C4-2B (cell line): ENCODE measurements around the gene CFDP1.

Source experiments
- H3K27ac ChIP-seq: fragments of 450-650 bp; 2 replicates; pipeline ENCODE4 v1.5.1; 2017
- CTCF ChIP-seq: fragments of 450-650 bp; conservative IDR thresholded peaks from 2 replicates; pipeline ENCODE4 v1.5.1; 2017; ENCODE audit warnings: mild to moderate bottlenecking
- ZFX ChIP-seq: fragments of 450-650 bp; IDR thresholded peaks from 2 replicates; pipeline ENCODE4 v1.6.1; 2017

The CFDP1 gene

GRCh38 chr16:75398333-75398732, 35.0 kb downstream of the CFDP1 start:
- H3K27ac ChIP-seq: no peak overlapping the region

GRCh38 chr16:75394941-75395340, 38.4 kb downstream of the CFDP1 start:
- no peak for TF ChIP-seq CTCF
- no peak for TF ChIP-seq ZFX
- H3K27ac ChIP-seq: no peak overlapping the region

More at GRCh38 chr16:75398333-75398732, 35.0 kb downstream of the CFDP1 start:
- TF ChIP-seq ZFX: no peak
- no peak for TF ChIP-seq CTCF

GRCh38 chr16:75392906-75393305, 40.4 kb downstream of the CFDP1 start:
- TF ChIP-seq ZFX (no peak), CTCF (no peak)
- no peak overlapping the region for H3K27ac ChIP-seq

- no peak overlapping the region for H3K27ac ChIP-seq
- TF ChIP-seq CTCF (no peak), ZFX (no peak)
Observed at GRCh38 chr16:75390926-75391653, 42.2 kb downstream of the CFDP1 start.

- no peak for TF ChIP-seq ZFX
- TF ChIP-seq CTCF: no peak
- H3K27ac ChIP-seq: no peak overlapping the region
Observed at GRCh38 chr16:75389096-75389690, 44.1 kb downstream of the CFDP1 start.

- TF ChIP-seq CTCF (no peak), ZFX (no peak)
Observed at GRCh38 chr16:75387951-75388350, 45.4 kb downstream of the CFDP1 start.

GRCh38 chr16:75385507-75386152, 47.7 kb downstream of the CFDP1 start:
- peak; percentile 79 for TF ChIP-seq CTCF
- no peak for TF ChIP-seq ZFX
- H3K27ac ChIP-seq: no peak overlapping the region

More at GRCh38 chr16:75387951-75388350, 45.4 kb downstream of the CFDP1 start:
- no peak overlapping the region for H3K27ac ChIP-seq
